Fibroblast of skin of left quadriceps (primary cell): ENCODE results near the gene PICK1.
"Not testable (repeated sequence)": the region's sequence is repeated elsewhere in the genome, so short reads cannot be mapped to it uniquely, and the experiment has no call there.

Experiments used
- DNase-seq, 2 experiments: peaks; one replicate each; pipeline ENCODE4 v3.0.0-alpha.2; 2013; ENCODE audit warnings: low read depth in 2 of 2

The PICK1 gene

DNA sequence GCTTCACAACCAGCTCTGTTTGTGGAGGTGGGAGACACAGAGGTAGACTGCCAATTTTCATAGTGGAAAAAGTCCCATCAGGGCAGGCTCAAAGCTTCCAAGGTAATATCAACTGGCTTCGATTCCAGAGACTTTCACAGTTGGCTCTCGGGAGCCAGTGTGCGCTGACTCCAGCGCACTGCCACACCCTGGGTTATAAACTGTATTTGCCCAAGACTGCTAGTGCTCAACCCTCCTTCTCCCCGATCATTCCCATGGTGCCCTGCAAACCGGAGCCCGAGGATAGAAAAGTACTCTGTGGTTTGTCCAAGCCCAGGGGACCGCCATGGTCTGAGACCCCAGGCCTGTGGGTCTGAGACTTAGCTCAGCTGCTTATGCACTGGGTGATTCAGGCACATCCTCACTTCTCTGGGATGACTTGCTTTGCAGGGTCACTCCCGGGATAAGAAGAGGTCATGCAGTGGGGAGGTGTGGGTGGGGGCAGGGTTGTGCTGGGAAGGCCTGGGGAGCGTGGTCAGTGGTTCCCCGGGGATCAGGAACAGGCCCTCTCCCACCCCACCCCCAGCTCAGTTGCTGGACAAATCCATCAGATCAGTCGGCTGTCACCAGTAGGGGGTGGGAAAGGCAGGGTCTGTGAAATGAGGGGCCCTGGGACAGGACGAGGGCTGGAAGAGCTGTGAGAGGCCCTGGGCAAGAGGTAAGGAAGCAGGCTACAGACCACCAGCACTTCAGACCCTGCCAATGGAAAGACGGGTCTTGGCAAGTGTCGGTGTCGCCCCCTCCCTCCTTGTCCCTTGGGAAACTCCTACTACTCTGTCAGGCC, 26.7 kb upstream of the PICK1 start:
- no peak for DNase-seq

DNA sequence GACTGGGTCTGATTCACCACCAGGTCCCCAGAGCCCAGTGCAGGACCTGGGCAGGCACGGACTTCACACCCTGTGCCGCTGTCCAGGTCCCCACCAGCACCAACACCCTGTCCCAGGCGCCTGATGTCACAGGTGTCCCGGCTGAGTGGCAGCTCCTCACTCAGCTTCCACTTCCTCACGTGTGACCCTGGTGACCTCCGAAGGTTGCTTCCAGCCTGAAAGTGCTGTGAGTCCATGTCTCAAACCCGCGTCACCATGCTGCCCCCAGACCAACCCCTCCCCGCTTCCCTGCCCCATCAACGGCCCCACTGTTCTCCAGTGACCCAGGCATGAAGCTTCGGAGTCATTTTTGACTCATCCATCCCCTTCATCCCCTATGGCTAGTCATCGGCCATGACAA, 25.7 kb upstream of the PICK1 start:
- no peak for DNase-seq

DNA sequence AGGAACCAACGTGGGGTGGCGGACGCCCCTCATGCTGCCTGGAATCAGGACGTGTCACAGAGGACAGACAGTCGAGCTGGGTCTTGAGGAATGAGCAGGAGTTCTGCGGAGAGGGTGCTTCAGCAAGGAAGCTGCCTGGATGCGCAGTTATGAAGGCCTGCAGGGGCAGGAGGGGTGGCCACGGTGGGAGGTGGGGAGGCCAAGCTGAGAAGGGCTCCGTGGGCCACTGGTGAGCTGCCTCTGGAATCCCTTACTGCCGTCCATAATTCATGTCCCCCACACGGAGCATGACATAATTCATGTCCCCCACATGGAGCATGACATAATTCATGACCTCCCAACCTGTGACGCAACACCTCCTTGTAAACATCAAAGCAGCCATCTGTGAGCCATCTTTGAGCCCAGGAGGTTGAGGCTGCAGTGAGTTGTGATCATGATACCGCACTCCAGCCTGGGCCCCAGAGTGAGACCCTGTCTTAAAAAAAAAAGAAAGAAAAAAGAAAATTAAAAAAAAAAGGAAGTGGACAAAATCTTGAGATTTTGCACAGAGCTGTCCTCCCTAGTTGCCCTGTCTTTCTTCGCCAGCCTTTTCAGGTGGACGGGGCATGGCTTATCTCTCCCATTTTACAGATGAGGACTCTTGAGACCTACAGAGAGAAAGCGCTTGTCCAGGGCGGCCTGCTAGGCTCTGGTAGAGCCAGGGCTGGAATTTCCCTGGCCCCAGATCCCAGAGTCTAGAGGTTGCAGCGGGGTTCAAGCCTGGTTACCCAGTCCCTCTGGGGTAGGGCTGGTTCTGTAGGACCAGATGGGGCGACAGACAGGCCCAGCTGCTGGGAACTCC, 24.3 kb upstream of the PICK1 start:
- DNase-seq, result peak; percentile 72 to 73

DNA sequence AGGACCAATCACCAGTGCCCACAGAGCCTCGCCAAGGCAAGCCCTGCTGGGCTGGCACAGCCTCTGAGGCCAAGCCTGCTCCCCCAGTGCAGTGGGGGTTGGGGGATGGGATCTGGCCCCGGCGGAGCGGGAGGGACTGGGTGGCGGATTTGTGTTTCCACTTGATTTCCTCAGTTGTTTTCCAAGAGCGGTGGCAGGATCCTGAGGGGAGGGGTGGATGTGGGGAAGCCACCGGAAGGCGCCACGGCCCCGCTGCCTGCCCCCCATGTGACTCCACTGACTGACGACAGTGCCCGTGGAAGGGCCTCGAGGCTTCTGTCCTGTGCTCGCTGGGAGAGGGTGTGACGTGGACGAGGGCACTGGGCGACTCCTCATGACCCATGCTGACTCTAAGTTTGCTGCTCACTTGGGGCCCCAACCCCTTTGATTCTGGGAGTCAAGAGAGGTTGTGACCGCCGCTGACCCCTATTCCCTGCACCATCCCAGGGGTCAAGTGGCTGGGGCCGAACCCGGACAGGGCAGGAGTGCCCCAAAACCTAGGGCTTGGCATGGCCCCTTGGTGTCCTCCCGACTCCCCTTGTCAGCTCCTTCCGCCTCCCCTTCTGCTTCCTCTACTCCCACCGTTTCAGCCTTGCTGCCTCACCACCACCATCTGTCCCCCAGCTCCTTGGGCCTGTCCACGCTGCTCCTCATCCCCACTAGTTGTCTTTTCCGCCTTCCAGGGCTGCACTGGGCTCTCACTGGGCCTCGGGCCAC, 23.5 kb upstream of the PICK1 start:
- no peak for DNase-seq

DNA sequence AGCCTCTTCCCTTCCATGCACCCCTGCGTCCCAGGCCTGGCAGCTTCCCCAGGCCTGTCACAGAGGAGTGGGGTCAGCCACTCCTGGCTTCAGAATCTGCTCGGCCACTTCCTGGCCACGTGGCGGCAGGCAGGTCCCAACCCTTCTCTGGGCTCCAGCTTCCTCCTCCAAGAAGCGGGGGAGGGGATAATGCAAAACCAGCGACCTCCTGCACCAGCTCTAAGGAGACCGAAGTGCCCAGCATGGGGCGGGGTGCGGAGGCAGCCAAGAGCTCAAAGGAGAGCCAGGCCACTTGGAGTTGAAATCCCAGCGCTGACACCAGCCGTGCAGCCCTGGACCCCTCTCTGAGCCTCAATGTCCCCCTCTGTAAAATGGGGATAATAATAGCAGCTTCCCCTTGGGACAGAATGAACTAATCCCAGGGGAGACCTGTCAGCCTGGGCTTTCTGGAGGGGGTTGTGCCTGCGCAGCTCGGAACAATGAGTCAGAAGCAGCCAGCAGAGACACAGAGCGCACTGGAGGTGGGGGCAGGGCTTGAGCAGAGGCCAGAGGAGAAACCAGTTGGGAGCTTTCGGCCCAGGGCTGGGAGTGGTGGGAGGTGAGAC, 22.8 kb upstream of the PICK1 start:
- DNase-seq, result peak; percentile 74 to 75

DNA sequence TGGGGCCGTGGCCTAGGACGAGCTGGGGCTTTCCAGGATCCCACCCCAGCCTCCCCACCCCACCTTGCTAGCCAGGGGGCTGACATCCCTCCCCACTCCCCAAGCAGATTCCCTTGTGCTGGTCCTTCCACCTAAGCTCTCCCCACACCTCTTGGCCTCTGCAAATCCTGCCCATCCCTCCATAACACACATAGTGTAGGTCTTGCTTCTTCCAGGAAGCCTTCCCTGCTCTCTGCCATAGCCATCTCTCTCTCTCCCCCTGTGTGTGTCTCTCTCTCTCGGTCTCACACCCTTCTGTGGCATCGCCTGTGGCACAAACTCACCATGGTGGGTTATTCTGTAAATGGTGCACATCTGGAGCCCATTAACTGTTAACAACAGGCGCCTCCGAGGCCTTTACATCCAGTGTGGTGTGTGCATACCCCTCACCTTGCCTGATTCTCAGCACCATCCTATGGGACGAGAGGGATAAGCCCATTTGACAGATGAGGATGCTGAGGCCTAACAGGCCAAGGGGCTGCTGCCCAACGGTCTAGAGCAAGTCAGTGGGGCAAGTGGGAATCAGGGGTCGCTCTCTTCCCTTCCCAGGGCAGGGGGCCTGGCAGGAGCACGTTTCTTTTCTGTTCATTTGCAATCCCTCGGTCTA, 22.2 kb upstream of the PICK1 start:
- DNase-seq, result no peak

DNA sequence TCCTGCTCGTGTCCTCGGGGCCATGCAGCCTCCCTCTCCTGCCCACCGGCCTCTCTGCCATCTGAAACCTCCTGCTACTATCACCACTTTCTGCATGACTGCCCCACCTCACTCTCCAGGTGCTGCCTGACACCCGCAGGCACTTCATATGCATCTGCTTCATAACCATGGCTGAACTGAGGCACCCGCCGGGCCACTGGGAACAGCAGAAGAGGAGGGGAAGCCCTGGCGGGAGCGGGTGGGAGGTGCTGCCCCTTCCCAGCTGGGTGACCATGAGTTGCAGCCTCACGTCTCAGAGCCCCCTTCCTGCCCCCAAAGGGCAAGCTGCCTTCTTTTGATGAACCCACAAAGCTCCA, 21.7 kb upstream of the PICK1 start:
- DNase-seq, result no peak

DNA sequence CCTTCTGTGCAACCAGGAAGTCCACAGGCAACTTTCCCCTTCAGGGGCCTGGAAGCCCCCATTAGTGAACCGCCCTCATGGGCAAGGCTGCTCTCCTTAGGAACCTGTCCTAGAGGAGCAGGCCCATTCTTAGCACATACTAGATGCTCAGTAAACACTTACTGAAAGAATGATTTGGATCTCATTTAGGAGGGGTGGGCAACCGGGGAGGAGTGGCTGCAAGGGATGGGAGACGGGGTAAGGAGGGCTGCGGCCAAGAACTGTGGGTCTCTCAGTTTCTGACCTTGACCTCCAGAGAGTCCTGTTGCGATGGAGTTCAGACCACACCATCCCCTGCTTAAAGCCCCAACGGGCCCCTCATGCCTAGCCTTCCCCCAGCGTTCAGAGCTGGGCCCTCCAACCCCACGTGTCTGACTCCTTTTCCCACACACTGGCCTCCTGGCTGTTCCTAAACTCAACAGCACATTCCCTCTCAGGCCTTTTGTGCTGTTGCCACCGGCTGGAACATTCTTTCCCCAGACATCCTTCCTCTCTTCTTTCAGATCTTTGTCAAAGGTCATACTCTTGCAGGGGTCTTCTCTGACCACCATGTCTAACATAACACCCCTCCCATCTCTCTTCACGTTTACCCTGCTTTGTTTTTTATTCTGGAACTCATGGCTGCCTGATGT, 20.7 kb upstream of the PICK1 start:
- DNase-seq, result no peak

DNA sequence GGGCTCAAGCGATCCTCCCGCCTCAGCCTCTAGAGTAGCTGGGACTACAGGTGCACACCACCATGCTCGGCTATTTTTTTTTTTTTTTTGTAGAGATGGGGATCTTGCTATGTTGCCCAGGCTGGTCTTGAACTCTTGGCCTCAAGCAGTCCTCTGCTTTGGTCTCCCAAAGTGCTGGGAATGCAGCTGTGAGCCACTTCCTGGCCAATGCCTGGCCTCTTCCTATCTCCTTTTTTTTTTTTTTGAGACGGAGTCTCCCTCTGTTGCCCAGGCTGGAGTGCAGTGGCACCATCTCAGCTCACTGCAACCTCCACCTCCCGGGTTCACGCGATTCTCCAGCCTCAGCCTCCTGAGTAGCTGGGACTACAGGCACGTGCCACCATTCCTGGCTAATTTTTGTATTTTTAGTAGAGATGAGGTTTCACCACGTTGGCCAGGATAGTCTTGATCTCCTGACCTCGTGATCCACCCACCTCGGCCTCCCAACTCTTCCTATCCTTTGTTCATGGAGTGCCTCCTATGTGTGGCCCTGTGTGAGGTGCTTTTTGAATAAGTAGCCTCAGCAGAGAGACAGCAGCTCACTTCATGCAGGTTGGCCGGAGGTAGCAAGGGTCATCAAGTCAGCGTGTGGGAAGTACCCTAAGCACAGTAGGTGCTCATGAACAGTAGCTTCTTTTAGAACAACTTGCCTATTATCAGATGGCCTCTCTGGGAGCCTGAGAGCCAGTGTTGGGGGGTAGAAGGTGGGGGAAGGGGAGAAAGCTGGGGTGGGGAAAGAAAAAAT, 19.6 kb upstream of the PICK1 start:
- DNase-seq, result not testable (repeated sequence)

DNA sequence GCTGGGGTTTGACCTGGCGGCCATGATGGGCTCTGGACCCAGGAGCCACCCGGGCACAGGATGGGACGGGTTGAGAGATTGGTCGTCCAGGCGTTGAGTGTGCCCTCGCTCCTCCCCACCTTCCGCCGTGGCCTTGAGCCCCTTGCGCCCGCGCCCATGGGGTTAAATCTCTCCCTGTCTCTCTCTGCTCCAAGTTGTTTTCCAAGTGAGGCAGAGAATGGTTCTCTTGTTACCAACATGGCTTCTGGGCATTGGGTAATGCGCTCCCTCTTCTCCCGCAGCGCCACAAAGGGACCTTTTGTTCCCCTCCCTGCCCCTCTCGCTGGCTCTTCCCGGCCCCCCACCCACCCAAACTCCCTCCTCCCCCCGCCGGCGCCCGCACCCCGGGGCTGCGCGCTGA, 18.8 kb upstream of the PICK1 start:
- no peak for DNase-seq

DNA sequence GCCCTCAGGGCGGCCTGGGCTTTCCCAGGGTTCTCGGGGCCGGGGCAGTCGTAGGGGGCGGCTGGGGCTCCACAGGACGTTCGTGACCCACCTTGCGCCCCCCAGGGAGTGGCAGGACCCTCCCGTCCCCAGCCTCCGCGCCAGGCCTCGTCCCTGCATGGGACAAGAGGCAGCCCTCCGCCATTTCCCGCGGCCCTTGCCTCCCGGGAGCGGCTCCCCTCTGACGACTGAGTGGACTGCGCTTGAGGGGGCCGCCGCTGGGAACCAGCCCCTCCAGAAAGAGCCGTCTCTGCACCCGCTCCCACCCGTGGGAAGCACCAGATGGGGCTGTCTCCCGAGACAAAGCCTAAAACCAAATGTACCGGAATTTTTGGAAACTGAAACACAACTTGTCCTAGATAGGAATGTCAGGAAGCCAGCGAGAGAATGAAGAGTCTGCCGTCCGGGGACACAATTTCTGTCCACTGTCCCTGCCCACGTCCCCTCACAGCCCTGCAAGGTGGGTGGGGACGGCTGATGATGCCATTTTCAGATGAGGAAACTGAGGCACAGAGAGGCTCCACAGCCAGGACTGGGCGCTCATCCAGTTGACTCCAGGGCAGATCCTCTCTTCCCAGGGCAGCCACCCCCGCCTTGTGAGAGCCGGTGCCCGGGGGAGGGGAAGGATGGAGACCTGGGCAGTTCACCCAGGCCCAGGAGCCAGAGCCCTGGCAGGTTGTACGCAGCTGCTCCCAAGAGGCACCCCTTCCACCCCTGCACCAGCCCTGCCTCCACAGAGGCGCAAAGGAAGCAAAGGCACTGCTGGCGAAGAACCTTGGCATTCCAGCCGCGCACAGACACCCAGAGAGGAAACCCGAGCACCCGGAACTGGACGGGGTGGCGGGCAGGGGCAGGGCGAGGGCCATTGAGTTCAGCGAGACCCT, 18.1 kb upstream of the PICK1 start:
- no peak for DNase-seq

DNA sequence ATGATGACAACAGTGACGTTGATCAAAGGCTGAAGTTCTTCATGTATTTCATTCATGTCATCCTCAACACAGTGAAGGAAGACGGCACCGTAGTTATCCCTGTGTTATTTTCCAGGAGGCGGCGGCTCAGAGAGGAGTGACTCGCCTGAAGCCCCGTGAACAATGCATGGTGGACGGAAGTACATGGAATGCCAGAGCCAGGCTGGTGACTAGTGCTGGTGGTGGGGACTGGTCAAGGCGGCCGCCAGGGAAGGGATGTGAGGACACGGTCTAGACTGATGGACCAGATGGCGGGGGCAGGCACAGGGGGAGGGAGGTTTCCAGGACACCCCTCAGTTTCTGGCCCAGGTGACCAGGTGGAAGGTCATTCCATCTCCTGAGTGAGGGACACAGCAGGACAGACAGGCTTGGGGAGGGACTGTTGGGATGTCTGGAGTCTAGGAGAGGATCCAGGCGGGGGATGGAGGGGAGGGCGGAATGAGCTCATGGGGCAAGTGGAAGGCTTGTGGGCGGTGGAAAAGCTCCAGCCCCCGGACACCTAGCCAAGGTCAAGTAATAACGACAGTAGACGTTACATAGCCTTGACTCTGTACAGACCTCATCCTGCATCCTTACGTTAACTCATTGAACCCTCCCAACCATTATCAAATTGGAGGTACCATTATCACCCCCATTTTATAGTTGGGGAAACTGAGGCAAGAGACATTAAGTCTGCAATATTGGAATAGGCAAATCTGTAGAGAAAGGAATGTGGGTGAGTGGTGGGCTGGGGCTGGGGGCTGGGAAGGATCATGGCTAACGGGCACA, 16.0 kb upstream of the PICK1 start:
- DNase-seq, result no peak

DNA sequence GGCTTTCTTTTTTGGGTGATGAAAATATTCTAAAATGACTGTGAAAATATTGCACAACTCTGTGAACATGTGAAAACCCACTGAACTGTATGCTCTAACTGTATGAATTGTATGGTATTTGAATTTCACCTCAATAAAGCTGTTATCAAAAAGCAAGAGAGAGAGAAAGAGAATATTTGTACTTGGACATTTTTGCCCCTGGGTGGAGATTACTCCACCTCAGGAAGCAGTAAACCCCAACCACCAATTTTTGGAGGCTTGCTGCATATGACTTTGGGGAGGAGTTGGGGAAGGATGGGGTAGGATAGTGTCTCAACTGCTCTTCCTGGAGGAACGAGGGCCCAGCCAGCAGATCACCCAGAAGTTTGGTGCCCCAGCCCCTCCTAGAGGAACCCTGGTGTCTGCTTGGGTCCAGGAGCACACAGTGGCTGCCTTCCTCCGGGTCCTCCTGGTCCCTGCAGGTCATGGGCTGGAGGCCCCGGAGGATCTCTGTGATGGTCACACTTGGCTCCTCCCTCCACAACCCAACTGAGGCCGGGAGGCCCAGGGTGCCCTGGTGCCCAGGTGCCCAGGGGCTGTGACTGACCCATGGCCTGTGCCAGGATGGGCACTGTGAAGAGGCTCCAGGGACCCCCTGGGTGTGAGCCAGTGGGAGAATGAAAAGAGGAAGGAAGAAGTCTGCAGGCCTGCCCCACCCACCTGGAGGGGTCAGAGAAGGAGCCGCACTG, 15.3 kb upstream of the PICK1 start:
- no peak for DNase-seq

DNA sequence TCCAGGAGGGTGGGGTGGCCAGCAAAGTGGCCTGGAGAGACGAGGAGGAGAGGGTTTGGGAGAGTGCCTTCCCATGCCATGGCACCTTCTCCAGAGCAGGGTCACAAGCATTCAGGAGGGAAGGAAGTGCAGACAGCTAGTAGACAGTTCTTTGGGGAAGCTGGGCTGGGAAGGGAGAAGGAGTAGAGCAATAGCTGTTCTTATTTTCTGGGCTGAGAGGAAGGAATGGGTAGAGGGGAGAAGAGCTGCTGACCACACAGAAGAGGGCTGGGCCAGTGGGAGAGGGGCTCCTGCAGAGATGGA, 14.8 kb upstream of the PICK1 start:
- DNase-seq, result no peak

DNA sequence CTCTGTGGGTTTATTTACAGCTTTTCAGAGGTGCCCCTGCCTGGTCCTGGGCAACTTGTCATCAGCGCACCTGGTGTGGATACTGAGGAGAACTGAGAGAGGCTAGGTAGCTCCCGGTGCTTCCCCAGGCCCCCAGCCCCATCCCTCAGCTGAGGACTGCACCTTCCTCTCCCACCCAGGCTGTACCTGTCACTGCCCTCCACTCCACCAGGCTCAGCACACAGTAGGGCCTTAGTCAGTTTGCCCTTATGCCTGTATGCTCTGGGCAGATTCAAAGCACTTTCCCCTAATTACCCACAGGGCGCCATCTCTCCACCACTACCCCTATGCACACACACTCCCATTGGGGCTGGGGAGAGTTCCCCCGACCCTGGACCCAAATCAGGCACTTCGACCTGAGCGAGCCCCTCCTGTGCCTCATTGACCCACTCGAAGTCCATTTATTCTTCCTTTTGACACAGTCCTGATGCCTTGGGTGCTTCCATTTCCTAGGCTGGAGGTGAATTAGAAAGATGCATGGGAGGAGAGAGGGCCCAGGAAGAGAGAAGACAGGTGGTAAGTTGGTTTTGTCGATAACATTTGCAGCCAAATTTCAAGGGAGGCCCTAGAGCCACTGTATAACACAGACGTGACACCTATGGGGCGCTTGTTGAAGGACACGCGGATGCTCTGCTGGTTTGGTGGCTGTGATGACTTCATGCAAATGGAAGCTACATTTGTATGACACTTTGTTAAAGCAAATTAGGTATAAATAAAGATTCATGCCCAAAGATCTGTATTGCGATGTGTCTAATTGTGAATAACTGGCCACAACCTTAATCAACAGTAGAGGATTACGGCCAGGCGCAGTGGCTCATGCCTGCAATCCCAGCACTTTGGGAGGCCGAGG, 13.8 kb upstream of the PICK1 start:
- no peak for DNase-seq

DNA sequence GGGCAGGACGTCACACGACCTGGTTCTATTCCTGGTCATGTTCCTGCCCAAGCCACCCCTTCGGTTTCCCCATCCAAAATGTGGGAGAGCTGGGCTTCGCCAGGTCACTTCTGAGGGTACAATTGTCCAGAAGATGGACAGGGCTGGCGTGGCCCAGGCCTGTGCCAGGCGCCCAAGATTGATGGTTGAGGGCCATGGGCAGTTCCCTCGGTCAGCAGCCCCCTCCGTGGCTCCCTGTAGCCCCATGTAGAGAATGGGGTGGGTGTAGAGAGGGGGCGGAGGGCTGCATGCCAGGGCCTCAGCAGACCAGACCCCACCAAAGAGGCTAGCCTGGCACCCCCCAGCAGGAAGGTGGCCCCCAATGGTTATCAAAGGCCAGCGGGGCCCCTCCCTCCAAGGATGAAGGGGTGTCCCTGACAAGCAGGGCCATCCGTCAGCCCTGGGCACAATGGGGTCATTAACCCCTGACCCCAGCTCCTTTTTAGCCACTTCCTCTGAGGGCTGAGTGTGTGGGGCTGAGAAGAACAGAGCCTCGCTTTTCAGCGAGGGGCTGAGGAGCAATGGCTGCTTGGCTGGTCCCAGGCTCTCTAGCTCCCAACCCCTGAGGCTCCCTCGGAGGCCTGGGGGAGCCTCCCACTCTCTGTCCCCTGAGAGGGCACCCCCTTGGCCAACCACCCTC, 11.0 kb upstream of the PICK1 start:
- no peak for DNase-seq
